ENCODE data around the gene STOML2.

- TF ChIP-seq, protein P1, sequence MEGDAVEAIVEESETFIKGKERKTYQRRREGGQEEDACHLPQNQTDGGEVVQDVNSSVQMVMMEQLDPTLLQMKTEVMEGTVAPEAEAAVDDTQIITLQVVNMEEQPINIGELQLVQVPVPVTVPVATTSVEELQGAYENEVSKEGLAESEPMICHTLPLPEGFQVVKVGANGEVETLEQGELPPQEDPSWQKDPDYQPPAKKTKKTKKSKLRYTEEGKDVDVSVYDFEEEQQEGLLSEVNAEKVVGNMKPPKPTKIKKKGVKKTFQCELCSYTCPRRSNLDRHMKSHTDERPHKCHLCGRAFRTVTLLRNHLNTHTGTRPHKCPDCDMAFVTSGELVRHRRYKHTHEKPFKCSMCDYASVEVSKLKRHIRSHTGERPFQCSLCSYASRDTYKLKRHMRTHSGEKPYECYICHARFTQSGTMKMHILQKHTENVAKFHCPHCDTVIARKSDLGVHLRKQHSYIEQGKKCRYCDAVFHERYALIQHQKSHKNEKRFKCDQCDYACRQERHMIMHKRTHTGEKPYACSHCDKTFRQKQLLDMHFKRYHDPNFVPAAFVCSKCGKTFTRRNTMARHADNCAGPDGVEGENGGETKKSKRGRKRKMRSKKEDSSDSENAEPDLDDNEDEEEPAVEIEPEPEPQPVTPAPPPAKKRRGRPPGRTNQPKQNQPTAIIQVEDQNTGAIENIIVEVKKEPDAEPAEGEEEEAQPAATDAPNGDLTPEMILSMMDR (IDR thresholded peaks at IDR 0.05; ENCODE audit: low read length) = no peak
- TF ChIP-seq EZH2phosphoT487 (IDR thresholded peaks at IDR 0.05; ENCODE audit: low read length) = no peak
Measured at GRCh38 chr9:35057271-35057620, 45.7 kb downstream of the STOML2 start.
